Mesenchymal stem cell (in vitro differentiated cells and primary cell): ENCODE results near the gene PLCB3.
"Not testable (repeated sequence)": the region's sequence is repeated elsewhere in the genome, so short reads cannot be mapped to it uniquely, and the experiment has no call there.

Experiments
- DNase-seq: peaks from one replicate; pipeline ENCODE4 v3.0.0-alpha.2; 2013
- H2AFZ ChIP-seq: one replicate; pipeline ENCODE4 v1.6.1; 2013; ENCODE audit warnings: low read depth, mild to moderate bottlenecking, control low read depth, inconsistent platforms, low read length, moderate library complexity
- H2AK5ac ChIP-seq: 2 replicates; pipeline ENCODE4 v1.6.1; 2013; ENCODE audit warnings: low read length, moderate library complexity, mild to moderate bottlenecking, inconsistent platforms; ENCODE audit not compliant: severe bottlenecking
- H2BK120ac ChIP-seq: one replicate; pipeline ENCODE4 v1.6.1; 2013; ENCODE audit warnings: low read depth, mild to moderate bottlenecking, inconsistent platforms, low read length, moderate library complexity
- H2BK12ac ChIP-seq, 2 experiments: one replicate each; pipeline ENCODE4 v1.6.1; 2013; ENCODE audit warnings: inconsistent platforms in 2 of 2, low read length in 2 of 2, mild to moderate bottlenecking in 2 of 2, moderate library complexity in 2 of 2, control low read depth in 1 of 2
- H2BK15ac ChIP-seq: one replicate; pipeline ENCODE4 v1.6.1; 2013; ENCODE audit warnings: mild to moderate bottlenecking, low read depth, inconsistent platforms; ENCODE audit not compliant: poor library complexity, severe bottlenecking
- H2BK5ac ChIP-seq: 2 replicates; pipeline ENCODE4 v1.6.1; 2013; ENCODE audit warnings: low read depth, mild to moderate bottlenecking, low read length, control low read depth, inconsistent platforms; ENCODE audit not compliant: poor library complexity, severe bottlenecking
- H3K14ac ChIP-seq, 2 experiments: one replicate each; pipeline ENCODE4 v1.6.1; 2013; ENCODE audit warnings: inconsistent platforms in 2 of 2, low read length in 2 of 2, control low read depth in 1 of 2, mild to moderate bottlenecking in 1 of 2, moderate library complexity in 1 of 2
- H3K18ac ChIP-seq, 2 experiments: one replicate each; pipeline ENCODE4 v1.6.1; 2013; ENCODE audit warnings: inconsistent platforms in 2 of 2, low read length in 2 of 2, control low read depth in 1 of 2, low read depth in 1 of 2, mild to moderate bottlenecking in 1 of 2
- H3K23ac ChIP-seq, 2 experiments: one replicate each; pipeline ENCODE4 v1.6.1; 2013; ENCODE audit warnings: inconsistent platforms in 2 of 2, low read length in 2 of 2, mild to moderate bottlenecking in 2 of 2, moderate library complexity in 2 of 2, control low read depth in 1 of 2
- H3K27ac ChIP-seq: 2 replicates; pipeline ENCODE4 v1.5.1; 2013; ENCODE audit warnings: mild to moderate bottlenecking, moderate library complexity, low read length, control low read depth, inconsistent platforms; ENCODE audit not compliant: poor library complexity, severe bottlenecking
- H3K27me3 ChIP-seq, 2 experiments: 2 replicates each; pipeline versions ENCODE4 v1.6.1 to v1.7.0; 2013; ENCODE audit warnings: low read length in 2 of 2, mild to moderate bottlenecking in 2 of 2, moderate library complexity in 2 of 2, control low read depth in 1 of 2, inconsistent platforms in 1 of 2; ENCODE audit not compliant: control insufficient read depth in 1 of 2, insufficient read depth in 1 of 2
- H3K36me3 ChIP-seq, 2 experiments: 2 replicates each; pipeline versions ENCODE4 v1.6.1 to v1.7.0; 2013; ENCODE audit warnings: low read length in 2 of 2, control low read depth in 1 of 2, inconsistent platforms in 1 of 2, low read depth in 1 of 2, mild to moderate bottlenecking in 1 of 2; ENCODE audit not compliant: insufficient read depth in 2 of 2, control insufficient read depth in 1 of 2
- H3K4ac ChIP-seq, 2 experiments: one replicate each; pipeline ENCODE4 v1.6.1; 2013; ENCODE audit warnings: inconsistent platforms in 2 of 2, low read length in 2 of 2, mild to moderate bottlenecking in 2 of 2, moderate library complexity in 2 of 2, control low read depth in 1 of 2, low read depth in 1 of 2
- H3K4me1 ChIP-seq: 2 replicates; pipeline ENCODE4 v1.6.1; 2013; ENCODE audit warnings: low read depth, low read length, control low read depth; ENCODE audit not compliant: control insufficient read depth, insufficient read depth
- H3K4me2 ChIP-seq: 2 replicates; pipeline ENCODE4 v1.6.1; 2013; ENCODE audit warnings: low read length, mild to moderate bottlenecking, inconsistent platforms; ENCODE audit not compliant: poor library complexity, severe bottlenecking
- H3K4me3 ChIP-seq, 2 experiments: 2 replicates each; pipeline versions ENCODE4 v1.5.1 to v1.7.0; 2013; ENCODE audit warnings: low read length in 2 of 2, mild to moderate bottlenecking in 2 of 2, control low read depth in 1 of 2, low read depth in 1 of 2; ENCODE audit not compliant: insufficient read depth in 1 of 2
- H3K79me1 ChIP-seq: replicated peaks from 2 replicates; pipeline ENCODE4 v1.6.1; 2013; ENCODE audit warnings: mild to moderate bottlenecking, control low read depth, low read length, inconsistent platforms; ENCODE audit not compliant: poor library complexity, severe bottlenecking
- H3K9ac ChIP-seq: 2 replicates; pipeline ENCODE4 v1.7.0; 2013; ENCODE audit warnings: mild to moderate bottlenecking, low read length, moderate library complexity
- H3K9me3 ChIP-seq: 2 replicates; pipeline ENCODE4 v1.7.0; 2013; ENCODE audit warnings: mild to moderate bottlenecking, low read length; ENCODE audit not compliant: control insufficient read depth
- H4K8ac ChIP-seq: one replicate; pipeline ENCODE4 v1.6.1; 2013; ENCODE audit warnings: inconsistent platforms, mild to moderate bottlenecking, low read length, moderate library complexity
- H4K91ac ChIP-seq: one replicate; pipeline ENCODE4 v1.6.1; 2013; ENCODE audit warnings: mild to moderate bottlenecking, low read length, inconsistent platforms
- WGBS: methylation state at CpG from one replicate; pipeline ENCODE4 v1.1.7; 2013; ENCODE audit warnings: mixed read lengths; 5-methylcytosine and 5-hydroxymethylcytosine counted together

PLCB3 gene

DNA sequence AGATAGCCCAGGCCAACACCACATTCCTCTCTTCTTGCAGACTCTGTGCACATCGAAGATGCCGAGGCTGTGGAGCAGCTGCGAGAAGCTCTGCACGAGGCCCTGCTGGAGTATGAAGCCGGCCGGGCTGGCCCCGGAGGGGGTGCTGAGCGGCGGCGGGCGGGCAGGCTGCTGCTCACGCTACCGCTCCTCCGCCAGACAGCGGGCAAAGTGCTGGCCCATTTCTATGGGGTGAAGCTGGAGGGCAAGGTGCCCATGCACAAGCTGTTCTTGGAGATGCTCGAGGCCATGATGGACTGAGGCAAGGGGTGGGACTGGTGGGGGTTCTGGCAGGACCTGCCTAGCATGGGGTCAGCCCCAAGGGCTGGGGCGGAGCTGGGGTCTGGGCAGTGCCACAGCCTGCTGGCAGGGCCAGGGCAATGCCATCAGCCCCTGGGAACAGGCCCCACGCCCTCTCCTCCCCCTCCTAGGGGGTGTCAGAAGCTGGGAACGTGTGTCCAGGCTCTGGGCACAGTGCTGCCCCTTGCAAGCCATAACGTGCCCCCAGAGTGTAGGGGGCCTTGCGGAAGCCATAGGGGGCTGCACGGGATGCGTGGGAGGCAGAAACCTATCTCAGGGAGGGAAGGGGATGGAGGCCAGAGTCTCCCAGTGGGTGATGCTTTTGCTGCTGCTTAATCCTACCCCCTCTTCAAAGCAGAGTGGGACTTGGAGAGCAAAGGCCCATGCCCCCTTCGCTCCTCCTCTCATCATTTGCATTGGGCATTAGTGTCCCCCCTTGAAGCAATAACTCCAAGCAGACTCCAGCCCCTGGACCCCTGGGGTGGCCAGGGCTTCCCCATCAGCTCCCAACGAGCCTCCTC is 64.6 kb downstream of the PLCB3 start:
- H2BK12ac ChIP-seq, H4K91ac ChIP-seq, DNase-seq: not testable (repeated sequence)

DNA sequence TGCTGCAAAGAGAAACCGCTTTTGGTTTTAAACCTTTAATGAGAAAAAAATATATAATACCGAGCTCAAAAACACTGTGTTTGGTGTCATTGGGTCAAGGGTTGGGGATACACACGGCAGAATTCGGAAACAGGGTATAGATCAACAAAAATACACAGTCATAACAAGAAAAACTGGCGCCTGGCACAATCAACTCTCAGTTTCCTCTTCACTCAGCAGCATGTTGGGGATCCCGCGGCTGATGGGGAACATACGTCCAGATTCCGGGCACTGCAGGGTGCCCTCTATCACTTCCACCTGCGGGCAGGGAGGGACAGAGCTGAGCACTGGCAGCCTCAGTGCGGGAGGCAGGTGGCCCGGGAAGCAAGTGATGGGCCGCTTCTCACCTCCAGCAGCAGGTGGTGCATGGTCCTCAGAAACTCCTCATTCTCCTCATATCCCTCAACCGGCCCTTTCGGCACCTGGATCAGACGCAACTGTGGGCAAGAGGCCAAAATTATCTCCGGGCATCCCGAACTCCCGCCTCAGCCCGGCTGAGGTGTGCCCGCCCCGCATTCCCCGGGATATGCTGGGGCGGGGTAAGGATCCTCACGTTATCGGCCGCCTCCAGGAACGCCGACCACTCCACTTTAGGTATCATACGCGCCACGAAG is 65.5 kb downstream of the PLCB3 start:
- Histone ChIP-seq H3K14ac (peak overlapping the region in 1 of 2 experiments; percentile 95), H2AK5ac (no peak overlapping the region)
- 8% methylated on average over 30 of the region's 32 CpGs for WGBS

More for the DNA sequence above, 64.6 kb downstream of the PLCB3 start:
- Histone ChIP-seq H3K4me1 (peaks cover 18% of the 10 kb centered on the region), H3K79me1 (peaks cover 35% of the 10 kb centered on the region), H3K9ac (peak overlapping the region; percentile 98), H3K36me3 (peaks cover 27 to 43% of the 10 kb centered on the region in 2 experiments), H3K4me2 (peak overlapping the region; percentile 51), H3K4me3 (peak overlapping the region in 1 of 2 experiments; percentile 89)
- H3K14ac ChIP-seq, H2AFZ ChIP-seq, H4K8ac ChIP-seq, H2BK5ac ChIP-seq, H3K9me3 ChIP-seq, H2BK120ac ChIP-seq, H2AK5ac ChIP-seq, H3K27me3 ChIP-seq, H3K18ac ChIP-seq, H2BK15ac ChIP-seq, H3K4ac ChIP-seq, H3K23ac ChIP-seq, H3K27ac ChIP-seq: not testable (repeated sequence)
- 91% methylated on average over 20 of the region's 25 CpGs for WGBS

DNA sequence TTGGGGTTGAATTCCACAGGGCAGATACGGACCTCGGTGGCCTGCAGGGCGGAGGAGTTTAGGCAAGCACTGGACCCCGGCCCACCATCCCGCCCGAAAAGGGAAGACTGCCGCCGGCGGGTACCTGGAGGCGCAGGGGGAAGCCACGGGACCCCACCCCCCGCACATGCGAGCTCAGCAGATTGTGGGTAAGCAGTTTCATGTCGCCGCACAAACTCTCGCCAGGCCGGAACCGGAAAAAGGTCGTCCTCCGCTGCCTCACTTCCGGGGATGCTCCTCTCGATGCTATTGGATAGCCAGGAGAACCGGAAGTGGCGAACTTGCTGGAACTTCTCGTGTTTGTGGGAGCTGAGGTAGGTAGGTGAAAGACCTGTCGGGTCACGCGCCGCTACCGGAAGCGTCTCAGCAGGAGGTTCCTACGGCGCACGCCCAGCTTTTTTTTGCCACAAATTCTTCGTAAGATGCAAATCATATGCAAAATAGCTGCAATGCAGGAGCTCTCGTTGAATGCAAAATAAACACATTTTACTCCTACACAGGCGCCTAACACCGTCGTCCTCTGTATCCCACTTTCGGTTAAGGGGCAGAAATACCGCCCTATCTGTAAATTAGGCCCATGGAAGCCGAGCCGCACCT is 66.1 kb downstream of the PLCB3 start, which contains the start of gene TRMT112:
Gene TRMT112, minus strand, starts transcription at position 235 of the 636 bp plus-strand sequence. Its CDS starts 33 bp downstream, at position 202.
- Histone ChIP-seq H3K27ac (peak within 1 kb of the TSS; percentile 97), H3K14ac (peak within 1 kb of the TSS; percentile 43 to 99), H3K4me1 (peaks cover 26% of the 10 kb centered on the region), H3K9ac (peak within 1 kb of the TSS; percentile 98), H2AK5ac (peak within 1 kb of the TSS; percentile 62), H2AFZ (peak within 1 kb of the TSS; percentile 78), H2BK120ac (peak within 1 kb of the TSS; percentile 86), H2BK5ac (peak within 1 kb of the TSS; percentile 93), H3K4me2 (peak within 1 kb of the TSS; percentile 74), H3K79me1 (peaks cover 36% of the 10 kb centered on the region), H3K4me3 (peak within 1 kb of the TSS; percentile 89 to 92), H3K36me3 (peaks cover 41 to 54% of the 10 kb centered on the region in 2 experiments), H2BK15ac (peak within 1 kb of the TSS; percentile 94), H3K9me3 (no peaks in the 10 kb centered on the region), H3K27me3 (no peaks in the 10 kb centered on the region), H3K23ac (peak within 1 kb of the TSS; percentile 12 to 61), H4K91ac (peak within 1 kb of the TSS; percentile 96), H3K4ac (peak within 1 kb of the TSS; percentile 94 to 97), H4K8ac (peak within 1 kb of the TSS; percentile 95), H2BK12ac (peak within 1 kb of the TSS in 1 of 2 experiments; percentile 42), H3K18ac (peak within 1 kb of the TSS; percentile 91 to 98)
- peak; percentile 99 for DNase-seq
- WGBS = under 1% methylated on average over 43 of the region's 43 CpGs

More for the DNA sequence above, 65.5 kb downstream of the PLCB3 start:
- H3K4ac ChIP-seq = peak overlapping the region; percentile 84 to 90
- peak overlapping the region; percentile 93 for H2BK5ac ChIP-seq
- no peak for DNase-seq
- peak overlapping the region; percentile 73 for H4K91ac ChIP-seq
- peaks cover 36 to 52% of the 10 kb centered on the region in 2 experiments for H3K36me3 ChIP-seq
- H3K4me2 ChIP-seq = peak overlapping the region; percentile 51
- H2BK15ac ChIP-seq = no peak overlapping the region
- H3K18ac ChIP-seq = peak overlapping the region; percentile 77 to 89
- H3K4me3 ChIP-seq = peak overlapping the region; percentile 89 to 92
- peak overlapping the region in 1 of 2 experiments; percentile 23 for H2BK12ac ChIP-seq
- peaks cover 36% of the 10 kb centered on the region for H3K79me1 ChIP-seq
- H3K4me1 ChIP-seq = peaks cover 22% of the 10 kb centered on the region
- H3K27me3 ChIP-seq = no peaks in the 10 kb centered on the region
- peak overlapping the region; percentile 78 for H2AFZ ChIP-seq
- H4K8ac ChIP-seq = peak overlapping the region; percentile 95
- peak overlapping the region; percentile 44 for H2BK120ac ChIP-seq
- no peaks in the 10 kb centered on the region for H3K9me3 ChIP-seq
- peak overlapping the region; percentile 98 for H3K9ac ChIP-seq
- H3K27ac ChIP-seq = peak overlapping the region; percentile 91
- H3K23ac ChIP-seq = peak overlapping the region; percentile 12 to 61
